HG02610 (cell line): Measurements from ENCODE around the gene WDR54.
"Not testable (repeated sequence)": the region's sequence is repeated elsewhere in the genome, so short reads cannot be mapped to it uniquely, and the experiment has no call there.

ENCODE experiments used
- ATAC-seq: cut with Tn5 transposase; IDR thresholded peaks from one replicate; pipeline ENCODE4 v1.9.1; 2021; ENCODE audit warnings: mild to moderate bottlenecking, moderate library complexity; ENCODE audit not compliant: unreplicated experiment

WDR54 gene

GRCh38 chr2:74450570-74451190 lies 29.1 kb downstream of the WDR54 start:
- ATAC-seq = no peak

GRCh38 chr2:74454654-74455511 lies 33.4 kb downstream of the WDR54 start, which contains the start of gene INO80B:
INO80B (plus strand) TSS chr2:74455087; CDS start chr2:74455117, 30 bp downstream.
- peak; percentile 43 for ATAC-seq

GRCh38 chr2:74457129-74457548 lies 35.6 kb downstream of the WDR54 start:
- no peak for ATAC-seq

- peak; percentile 17 for ATAC-seq
These were observed 36.1 kb downstream of the WDR54 start for GRCh38 chr2:74457549-74458131.

GRCh38 chr2:74458132-74458937 lies 36.8 kb downstream of the WDR54 start, which contains the start of gene WBP1:
WBP1 (plus strand) TSS chr2:74458438; CDS start chr2:74458603, 165 bp downstream.
- peak; percentile 86 for ATAC-seq

- no peak for ATAC-seq
These were observed 37.4 kb downstream of the WDR54 start for GRCh38 chr2:74458938-74459363.

- not testable (repeated sequence) for ATAC-seq
These were observed 38.1 kb downstream of the WDR54 start for GRCh38 chr2:74459503-74460118.

- not testable (repeated sequence) for ATAC-seq
These were observed 38.7 kb downstream of the WDR54 start for GRCh38 chr2:74460187-74460586.

- no peak for ATAC-seq
These were observed 39.9 kb downstream of the WDR54 start for GRCh38 chr2:74461187-74462053.

GRCh38 chr2:74462054-74462785 lies 40.7 kb downstream of the WDR54 start:
- ATAC-seq = no peak

GRCh38 chr2:74462786-74463105 lies 41.2 kb downstream of the WDR54 start:
- ATAC-seq = no peak

- ATAC-seq = no peak
These were observed 42.9 kb downstream of the WDR54 start for GRCh38 chr2:74464406-74464805.

GRCh38 chr2:74470742-74471141 lies 49.2 kb downstream of the WDR54 start:
- ATAC-seq = not testable (repeated sequence)

GRCh38 chr2:74471332-74472065 lies 50.0 kb downstream of the WDR54 start:
- ATAC-seq = no peak

- peak; percentile 92 for ATAC-seq
These were observed 50.8 kb downstream of the WDR54 start, which contains the start of gene MRPL53 for GRCh38 chr2:74472086-74472944. MRPL53 (minus strand) TSS chr2:74472680; CDS start chr2:74472660, 20 bp downstream.

GRCh38 chr2:74472945-74473258 lies 51.4 kb downstream of the WDR54 start:
- ATAC-seq = no peak

GRCh38 chr2:74474481-74474880 lies 53.0 kb downstream of the WDR54 start:
- no peak for ATAC-seq
